K562 (cell line): ENCODE results near the gene RFC2. TPM values are rescaled to one million over a fixed set of nuclear protein-coding genes. Genes with fewer than 3 reads are reported as not detected.

Source experiments
- ATAC-seq: fragments of 200-7000 bp; cut with Tn5 transposase; 3 replicates; pipeline ENCODE4 v1.9.1; 2020; ENCODE audit warnings: moderate library complexity
- BruUV-seq: library from RNA; stranded (reverse); fragments of 400-500 nt; replicated peaks from 2 replicates; lab custom pipeline; 2021; lab: Mats Ljungman, UMichigan
- CTCF ChIA-PET: fragments of 300-600 bp; formaldehyde crosslinking; extraction: SDS; loops from one replicate; lab custom pipeline; 2021; ENCODE audit warnings: low intra/inter-chr PET ratio; lab: Yijun Ruan, JAX
- POLR2A ChIA-PET: fragments of 300-600, 350-650 bp; sonication (Branson Sonifier 250); formaldehyde crosslinking; extraction: SDS; loops from one replicate; lab custom pipeline; 2021; ENCODE audit warnings: antibody characterized with exemption, inconsistent platforms; lab: Yijun Ruan, JAX
- DNase-seq, 4 experiments: peaks; one replicate each; pipeline versions ENCODE4 v3.0.0 to v3.0.0-alpha.2; 2011 to 2018; ENCODE audit warnings: low spot score in 3 of 4, mixed read lengths in 3 of 4; ENCODE audit errors: extremely low read depth in 1 of 4
- FAIRE-seq: peaks from 2 replicates; lab custom pipeline; 2011; peaks lifted over from hg19 to GRCh38; lab: Jason Lieb, UNC
- H2AFZ ChIP-seq: 2 replicates; pipeline ENCODE4 v1.6.0; 2011; ENCODE audit warnings: low read depth, low read length, control low read depth, inconsistent platforms
- H3K27ac ChIP-seq: fragments of 200-600 bp; 3 replicates; pipeline ENCODE4 v1.8.0; 2011; ENCODE audit warnings: low read depth, mild to moderate bottlenecking, control low read depth, inconsistent platforms, low read length, moderate library complexity, mixed read lengths; ENCODE audit errors: extremely low read depth
- H3K27me3 ChIP-seq, 2 experiments: fragments of 300-600 bp in 1 of 2; 2 replicates in 1 of 2; 3 replicates in 1 of 2; pipeline versions ENCODE4 v1.6.0 to v1.8.0; 2011; ENCODE audit warnings: inconsistent platforms in 2 of 2, low read length in 2 of 2, mild to moderate bottlenecking in 1 of 2, mixed read lengths in 1 of 2, moderate library complexity in 1 of 2; ENCODE audit not compliant: control insufficient read depth in 2 of 2, insufficient read depth in 2 of 2
- H3K36me3 ChIP-seq: fragments of 300-600 bp; 3 replicates; pipeline ENCODE4 v1.8.0; 2011; ENCODE audit warnings: mild to moderate bottlenecking, low read length, inconsistent platforms; ENCODE audit not compliant: control insufficient read depth, insufficient read depth
- H3K4me1 ChIP-seq, 2 experiments: fragments of 200-600 bp in 1 of 2; replicated peaks in 1 of 2; 2 replicates in 1 of 2; 3 replicates in 1 of 2; pipeline versions ENCODE4 v1.5.1 to v1.8.0; 2011; ENCODE audit warnings: inconsistent platforms in 2 of 2, low read length in 2 of 2, mild to moderate bottlenecking in 1 of 2, mixed read lengths in 1 of 2, moderate library complexity in 1 of 2; ENCODE audit not compliant: control insufficient read depth in 2 of 2, insufficient read depth in 2 of 2
- H3K4me2 ChIP-seq: 2 replicates; pipeline ENCODE4 v1.6.1; 2011; ENCODE audit warnings: low read length, control low read depth, inconsistent platforms, mixed read lengths; ENCODE audit not compliant: insufficient read depth
- H3K4me3 ChIP-seq: fragments of 200-600 bp; sonication (generic), shearing (Covaris generic); 2 replicates; pipeline ENCODE4 v1.5.1; 2016; ENCODE audit warnings: control low read depth, inconsistent platforms
- H3K79me2 ChIP-seq: fragments of 200-600 bp; 3 replicates; pipeline ENCODE4 v1.8.0; 2011; ENCODE audit warnings: low read length, inconsistent platforms; ENCODE audit not compliant: control insufficient read depth, insufficient read depth
- H3K9ac ChIP-seq, 2 experiments: 2 replicates each; pipeline versions ENCODE4 v1.6.0 to v1.6.1; 2011; ENCODE audit warnings: low read depth in 2 of 2, low read length in 2 of 2, control low read depth in 1 of 2, inconsistent platforms in 1 of 2, mild to moderate bottlenecking in 1 of 2, mixed read lengths in 1 of 2; ENCODE audit not compliant: insufficient read depth in 1 of 2
- H3K9me1 ChIP-seq: one replicate; pipeline ENCODE4 v1.6.0; 2011; ENCODE audit warnings: inconsistent platforms, mild to moderate bottlenecking, low read length, moderate library complexity; ENCODE audit not compliant: control insufficient read depth, insufficient read depth
- H3K9me3 ChIP-seq: replicated peaks from 2 replicates; pipeline ENCODE4 v1.5.1; 2011; ENCODE audit warnings: low read depth, low read length, inconsistent platforms; ENCODE audit not compliant: control insufficient read depth, insufficient read depth
- H4K20me1 ChIP-seq: replicated peaks from 2 replicates; pipeline ENCODE4 v1.6.1; 2011; ENCODE audit warnings: low read length, inconsistent platforms, mixed read lengths; ENCODE audit not compliant: control insufficient read depth, insufficient read depth
- HNRNPK ChIP-seq: fragments of 200-400 bp; formaldehyde crosslinking; IDR thresholded peaks from one replicate; pipeline ENCODE4 v1.6.1; 2018; ENCODE audit warnings: mild to moderate bottlenecking, low read depth, low read length; ENCODE audit not compliant: poor library complexity, severe bottlenecking
- POLR2G ChIP-seq: fragments of 200-400 bp; formaldehyde crosslinking; IDR thresholded peaks from 2 replicates; pipeline ENCODE4 v1.6.1; 2017; ENCODE audit warnings: low read depth, mild to moderate bottlenecking, antibody characterized with exemption, low read length, moderate library complexity
- SLC30A9 ChIP-seq: fragments of 250-450 bp; sonication (Bioruptor Pico); IDR thresholded peaks from 2 replicates; pipeline ENCODE4 v1.8.0; 2022; ENCODE audit warnings: mild to moderate bottlenecking, moderate library complexity
- WGBS: fragments of 100-300 bp; shearing (Covaris generic); methylation state at CpG from one replicate; pipeline ENCODE4 v1.1.6; 2016; ENCODE audit warnings: low coverage, mixed read lengths; ENCODE audit not compliant: insufficient coverage; ENCODE audit errors: missing lambda C conversion rate; 5-methylcytosine and 5-hydroxymethylcytosine counted together
- in situ Hi-C: fragments of 300-500 bp; cut with MboI; formaldehyde crosslinking; loops from 4 replicates; pipeline ENCODE4 v1.15.0; 2018; ENCODE audit warnings: inconsistent platforms, mixed read lengths
- intact Hi-C: fragments of 100-400 bp; cut with micrococcal nuclease; formaldehyde crosslinking; loops from 2 replicates; pipeline ENCODE4 v1.14.2; 2022
- polyA plus RNA-seq, 8 experiments: library from polyadenylated mRNA; depleted of rRNA in 4 of 8; stranded (reverse) in 5 of 8; unstranded in 3 of 8; fragments of >200 nt; fragmentation: Nextera tagmentation in 2 of 8; fragmentation: Illumina TruSeq in 1 of 8; extraction: Ambion mirVana in 2 of 8; extraction: Trizol in 1 of 8; gene quantifications; 2 replicates each; pipeline versions ENCODE4 v1.2.1 to v1.2.3, GENCODE V29; 2011 to 2014; ENCODE audit warnings: inconsistent platforms in 1 of 8, missing spikeins in 1 of 8
- total RNA-seq, 7 experiments: library from RNA; depleted of rRNA in 6 of 7; stranded (reverse); fragments of >200 nt in 6 of 7; fragmentation: Illumina TruSeq in 2 of 7; extraction: Trizol in 2 of 7; gene quantifications; 2 replicates each; pipeline versions ENCODE4 v1.2.1 to v1.2.3, GENCODE V29; 2011 to 2021; ENCODE audit warnings: low replicate concordance in 1 of 7
- TF ChIP-seq, protein P1 (sequence below): fragments of 450-650 bp; formaldehyde crosslinking; IDR thresholded peaks from 2 replicates; pipeline ENCODE4 v1.4.0; 2020; ENCODE audit warnings: mild to moderate bottlenecking, moderate library complexity
- TF ChIP-seq, protein P2 (sequence below): sonication (generic); formaldehyde crosslinking; IDR thresholded peaks from 2 replicates; pipeline ENCODE4 v1.9.0; 2022; ENCODE audit warnings: mild to moderate bottlenecking, missing genetic modification reagents

Gene RFC2
- total and polyA plus RNA-seq, 9 of the 15 experiments (the other 6 are each of a cell fraction or from before 2014, with no cell fraction given): 32.5 to 161 (median 102) TPM

DNA sequence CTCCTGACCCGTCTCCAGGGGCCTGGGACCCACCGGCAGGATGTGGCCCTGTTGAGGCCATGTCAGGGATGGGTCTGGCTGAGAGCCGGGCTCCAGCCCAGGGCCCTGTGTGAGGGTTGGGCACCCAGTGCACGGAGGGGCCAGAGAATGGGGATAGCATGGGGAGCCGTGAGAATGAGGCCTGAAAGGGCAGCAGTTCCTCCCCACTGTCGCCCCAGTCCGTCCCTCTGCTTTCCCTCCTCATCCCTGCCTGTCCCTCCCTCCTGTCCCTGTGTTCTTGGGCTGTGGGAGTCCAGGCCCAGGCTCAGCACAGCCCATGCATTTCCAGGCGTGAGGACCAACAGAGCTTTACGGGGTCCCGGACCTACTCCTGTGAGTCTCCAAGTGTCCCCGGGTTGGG lies 34.8 kb downstream of the RFC2 start:
- TF ChIP-seq SLC30A9: no peak
- 0 out of 2 replicates have a peak, but pooled peaks have one; percentile 47 for TF ChIP-seq POLR2G
- TF ChIP-seq, protein P1, sequence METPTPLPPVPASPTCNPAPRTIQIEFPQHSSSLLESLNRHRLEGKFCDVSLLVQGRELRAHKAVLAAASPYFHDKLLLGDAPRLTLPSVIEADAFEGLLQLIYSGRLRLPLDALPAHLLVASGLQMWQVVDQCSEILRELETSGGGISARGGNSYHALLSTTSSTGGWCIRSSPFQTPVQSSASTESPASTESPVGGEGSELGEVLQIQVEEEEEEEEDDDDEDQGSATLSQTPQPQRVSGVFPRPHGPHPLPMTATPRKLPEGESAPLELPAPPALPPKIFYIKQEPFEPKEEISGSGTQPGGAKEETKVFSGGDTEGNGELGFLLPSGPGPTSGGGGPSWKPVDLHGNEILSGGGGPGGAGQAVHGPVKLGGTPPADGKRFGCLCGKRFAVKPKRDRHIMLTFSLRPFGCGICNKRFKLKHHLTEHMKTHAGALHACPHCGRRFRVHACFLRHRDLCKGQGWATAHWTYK (CRISPR knock-in tag): no peak
- TF ChIP-seq HNRNPK: no peak
- TF ChIP-seq, protein P2, sequence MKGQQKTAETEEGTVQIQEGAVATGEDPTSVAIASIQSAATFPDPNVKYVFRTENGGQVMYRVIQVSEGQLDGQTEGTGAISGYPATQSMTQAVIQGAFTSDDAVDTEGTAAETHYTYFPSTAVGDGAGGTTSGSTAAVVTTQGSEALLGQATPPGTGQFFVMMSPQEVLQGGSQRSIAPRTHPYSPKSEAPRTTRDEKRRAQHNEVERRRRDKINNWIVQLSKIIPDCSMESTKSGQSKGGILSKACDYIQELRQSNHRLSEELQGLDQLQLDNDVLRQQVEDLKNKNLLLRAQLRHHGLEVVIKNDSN: no peak
- TF ChIP-seq, all 486 proteins: peak for 1
- H3K27ac ChIP-seq: no peak overlapping the region
- H4K20me1 ChIP-seq: no peaks in the 10 kb centered on the region; the same call in 1 of the 2 replicates
- H3K4me1 ChIP-seq: peaks cover 0 to 32% of the 10 kb centered on the region in 2 experiments; a peak in 3 of 5 replicates
- ATAC-seq (peak; percentile 4; the same call in 2 of the 3 replicates), FAIRE-seq (no peak), DNase-seq (no peak)
- H3K9me3 ChIP-seq: no peaks in the 10 kb centered on the region
- 52% methylated on average over 9 of the region's 11 CpGs for WGBS
- H3K79me2 ChIP-seq: no peaks in the 10 kb centered on the region
- no peak overlapping the region for H3K4me2 ChIP-seq
- H3K9ac ChIP-seq: peak overlapping the region in 1 of 2 experiments; percentile 37; a peak in 2 of 4 replicates
- intact Hi-C loops: no loop called here
- no peaks in the 10 kb centered on the region for H3K9me1 ChIP-seq
- 0 out of 3 replicates have a peak, but pooled peaks cover 4% of the 10 kb centered on the region for H3K36me3 ChIP-seq
- CTCF ChIA-PET: no interaction called here
- no peak overlapping the region for H2AFZ ChIP-seq
- BruUV-seq: no TSS peak
- POLR2A ChIA-PET: no interaction called here
- H3K4me3 ChIP-seq: no peak overlapping the region
- in situ Hi-C loops: no loop called here
- no peaks in the 10 kb centered on the region for H3K27me3 ChIP-seq
